ENCODE data around the gene CLDN7.

- no peak for TF ChIP-seq CTCF (IDR thresholded peaks at IDR 0.05)
- TF ChIP-seq POLR2A (IDR thresholded peaks at IDR 0.05) = no peak
Observed at GRCh38 chr17:7261379-7262191, 693 bp downstream of the CLDN7 start.

Data from thyroid gland (tissue), 4 donors.